Common myeloid progenitor, CD34-positive (primary cell): Measurements from ENCODE around the gene LINGO1. TPM values are rescaled to one million over a fixed set of nuclear protein-coding genes. Genes with fewer than 3 reads are reported as not detected.
A peak's percentile ranks its signal among the peaks of the same experiment; 100 is the strongest.

Experiments
- CTCF ChIA-PET: fragments of 350-600 bp; sonication (Branson Sonifier 250); formaldehyde crosslinking; loops from one replicate; lab custom pipeline; 2021; ENCODE audit warnings: antibody characterized with exemption; lab: Charles Lee
- POLR2A ChIA-PET: fragments of 350-600 bp; sonication (Branson Sonifier 250); formaldehyde crosslinking; loops from one replicate; lab custom pipeline; 2021; ENCODE audit warnings: antibody characterized with exemption; lab: Charles Lee
- DNase-seq, 3 donors: peaks; one replicate each; pipeline versions ENCODE4 v3.0.0 to v3.0.0-alpha.2; 2013
- H3K27ac ChIP-seq, 2 experiments: 1 replicate in 1 of 2; 2 replicates in 1 of 2; pipeline ENCODE4 v1.7.0; 2013; ENCODE audit warnings: inconsistent platforms in 2 of 2, low read length in 2 of 2, mild to moderate bottlenecking in 2 of 2, low read depth in 1 of 2, moderate library complexity in 1 of 2; ENCODE audit not compliant: severe bottlenecking in 2 of 2, insufficient read depth in 1 of 2, poor library complexity in 1 of 2
- H3K27me3 ChIP-seq, 5 experiments: replicated peaks in 2 of 5; 1 replicate in 3 of 5; 2 replicates in 2 of 5; pipeline versions ENCODE4 v1.6.1 to v1.7.0; 2013; ENCODE audit warnings: low read length in 4 of 5, mild to moderate bottlenecking in 2 of 5, moderate library complexity in 2 of 5, inconsistent platforms in 1 of 5; ENCODE audit not compliant: insufficient read depth in 5 of 5, control insufficient read depth in 4 of 5
- H3K36me3 ChIP-seq, 4 experiments: 1 replicate in 2 of 4; 2 replicates in 2 of 4; pipeline versions ENCODE4 v1.6.1 to v1.7.0; 2013; ENCODE audit warnings: low read length in 3 of 4, control low read depth in 1 of 4, mild to moderate bottlenecking in 1 of 4; ENCODE audit not compliant: control insufficient read depth in 4 of 4, insufficient read depth in 4 of 4
- H3K4me1 ChIP-seq, 4 experiments: 1 replicate in 3 of 4; 2 replicates in 1 of 4; pipeline versions ENCODE4 v1.6.1 to v1.7.1; 2013; ENCODE audit warnings: low read length in 3 of 4, mild to moderate bottlenecking in 3 of 4, control low read depth in 1 of 4, inconsistent platforms in 1 of 4, moderate library complexity in 1 of 4; ENCODE audit not compliant: control insufficient read depth in 4 of 4, insufficient read depth in 4 of 4; ENCODE audit errors: control extremely low read depth in 1 of 4
- H3K4me3 ChIP-seq, 7 experiments: 1 replicate in 4 of 7; 2 replicates in 3 of 7; pipeline versions ENCODE4 v1.5.1 to v1.7.0; 2013; ENCODE audit warnings: mild to moderate bottlenecking in 7 of 7, low read length in 6 of 7, moderate library complexity in 6 of 7, inconsistent platforms in 2 of 7, low read depth in 2 of 7, control low read depth in 1 of 7; ENCODE audit not compliant: insufficient read depth in 4 of 7, control insufficient read depth in 1 of 7; ENCODE audit errors: extremely low read depth in 1 of 7
- H3K9me3 ChIP-seq, 5 experiments: 1 replicate in 4 of 5; 2 replicates in 1 of 5; pipeline versions ENCODE4 v1.6.1 to v1.7.1; 2013; ENCODE audit warnings: low read length in 4 of 5, mild to moderate bottlenecking in 2 of 5, inconsistent platforms in 1 of 5, low read depth in 1 of 5, moderate library complexity in 1 of 5; ENCODE audit not compliant: control insufficient read depth in 4 of 5, insufficient read depth in 2 of 5; ENCODE audit errors: control extremely low read depth in 1 of 5
- WGBS: methylation state at CpG from one replicate; pipeline ENCODE4 v1.1.5; 2013; ENCODE audit not compliant: insufficient coverage; 5-methylcytosine and 5-hydroxymethylcytosine counted together
- polyA plus RNA-seq: library from polyadenylated mRNA; unstranded; fragments of 120-200 nt; gene quantifications from one replicate; pipeline ENCODE4 v1.2.1, GENCODE V29; 2013

The LINGO1 gene
- polyA plus RNA-seq = 0.03 TPM

- 1% methylated on average over 26 of the region's 88 CpGs for WGBS
- POLR2A ChIA-PET = no interaction called here
- CTCF ChIA-PET = interaction anchor here (1.3 to 2.2 kb wide), 8 partner anchors 7 to 460 kb away, joined by 3 to 10 read pairs (median 4); no protein-coding TSS in a partner anchor
Measured at GRCh38 chr15:77632534-77633133, at the start of gene LINGO1. Gene LINGO1, minus strand, starts transcription at chr15:77632912. Its CDS starts 597 bp downstream, at chr15:77632315.

GRCh38 chr15:77681362-77681761 is 48.6 kb upstream of the LINGO1 start:
- Histone ChIP-seq H3K4me3 (no peak overlapping the region), H3K9me3 (peaks cover 0 to 4% (median 0%) of the 10 kb centered on the region in 5 experiments), H3K27ac (no peak overlapping the region), H3K4me1 (no peaks in the 10 kb centered on the region), H3K27me3 (peaks cover 0 to 27% (median 13%) of the 10 kb centered on the region in 5 experiments), H3K36me3 (no peaks in the 10 kb centered on the region)
- no peak for DNase-seq
- POLR2A ChIA-PET = no interaction called here
- 100% methylated on average over 1 of the region's 2 CpGs for WGBS
- CTCF ChIA-PET = no interaction called here

More at GRCh38 chr15:77632534-77633133, at the start of gene LINGO1:
- no peaks in the 10 kb centered on the region for H3K36me3 ChIP-seq
- H3K27me3 ChIP-seq = peaks cover 0 to 83% (median 44%) of the 10 kb centered on the region in 5 experiments
- peak in 2 of 3 donors; percentile 28 to 42 for DNase-seq
- H3K4me1 ChIP-seq = peaks cover 0 to 21% (median 14%) of the 10 kb centered on the region in 4 experiments
- no peak within 1 kb of the TSS for H3K27ac ChIP-seq
- H3K9me3 ChIP-seq = no peaks in the 10 kb centered on the region
- H3K4me3 ChIP-seq = peak within 1 kb of the TSS; percentile 26 to 72 (median 55)

GRCh38 chr15:77676569-77677375 is 44.1 kb upstream of the LINGO1 start:
- Histone ChIP-seq H3K4me3 (no peak overlapping the region), H3K27ac (no peak overlapping the region), H3K27me3 (peaks cover 0 to 30% (median 11%) of the 10 kb centered on the region in 5 experiments), H3K9me3 (peaks cover 0 to 2% (median 0%) of the 10 kb centered on the region in 5 experiments), H3K36me3 (no peaks in the 10 kb centered on the region), H3K4me1 (no peaks in the 10 kb centered on the region)
- WGBS = 89% methylated on average over 17 of the region's 18 CpGs
- POLR2A ChIA-PET = no interaction called here
- no peak for DNase-seq
- CTCF ChIA-PET = no interaction called here

- Histone ChIP-seq H3K4me1 (no peaks in the 10 kb centered on the region), H3K4me3 (no peak overlapping the region), H3K36me3 (no peaks in the 10 kb centered on the region), H3K27ac (no peak overlapping the region), H3K27me3 (peaks cover 0 to 38% (median 8%) of the 10 kb centered on the region in 5 experiments), H3K9me3 (peaks cover 0 to 2% (median 0%) of the 10 kb centered on the region in 5 experiments)
- DNase-seq = no peak
- ChIA-PET CTCF (no interaction called here), POLR2A (no interaction called here)
- 100% methylated on average over 2 of the region's 5 CpGs for WGBS
Measured at GRCh38 chr15:77675806-77676415, 43.2 kb upstream of the LINGO1 start.

- CTCF ChIA-PET = no interaction called here
- peaks cover 0 to 2% (median 0%) of the 10 kb centered on the region in 5 experiments for H3K9me3 ChIP-seq
- H3K27me3 ChIP-seq = peaks cover 0 to 39% (median 4%) of the 10 kb centered on the region in 5 experiments
- 91% methylated on average over 5 of the region's 7 CpGs for WGBS
- no peak for DNase-seq
- H3K36me3 ChIP-seq = no peaks in the 10 kb centered on the region
- H3K4me3 ChIP-seq = no peak overlapping the region
- H3K4me1 ChIP-seq = no peaks in the 10 kb centered on the region
- POLR2A ChIA-PET = no interaction called here
- H3K27ac ChIP-seq = no peak overlapping the region
Measured at GRCh38 chr15:77674327-77674726, 41.6 kb upstream of the LINGO1 start.

GRCh38 chr15:77673866-77674265 is 41.2 kb upstream of the LINGO1 start:
- WGBS = 82% methylated on average over 5 of the region's 5 CpGs
- ChIA-PET CTCF (no interaction called here), POLR2A (no interaction called here)
- H3K9me3 ChIP-seq = peaks cover 0 to 2% (median 0%) of the 10 kb centered on the region in 5 experiments
- peaks cover 0 to 39% (median 4%) of the 10 kb centered on the region in 5 experiments for H3K27me3 ChIP-seq
- no peak overlapping the region for H3K4me3 ChIP-seq
- no peak overlapping the region for H3K27ac ChIP-seq
- DNase-seq = no peak
- no peaks in the 10 kb centered on the region for H3K36me3 ChIP-seq
- no peaks in the 10 kb centered on the region for H3K4me1 ChIP-seq
